CD14-positive monocyte (primary cell): ENCODE measurements around the gene MACO1. TPM values are rescaled to one million over a fixed set of nuclear protein-coding genes. Genes with fewer than 3 reads are reported as not detected.

ENCODE experiments used
- DNase-seq, 3 donors: peaks; one replicate each; pipeline ENCODE4 v3.0.0-alpha.2; 2011 to 2022
- H2AFZ ChIP-seq: 2 replicates; pipeline ENCODE4 v1.6.0; 2012; ENCODE audit warnings: mild to moderate bottlenecking, low read depth, low read length, inconsistent platforms; ENCODE audit not compliant: insufficient read depth, poor library complexity, severe bottlenecking
- H3K27ac ChIP-seq, 2 donors: 1 replicate in 1 of 2; 2 replicates in 1 of 2; pipeline ENCODE4 v1.5.1; 2012 to 2013; ENCODE audit warnings: low read length in 2 of 2, control low read depth in 1 of 2, inconsistent platforms in 1 of 2, low read depth in 1 of 2, mild to moderate bottlenecking in 1 of 2
- H3K27me3 ChIP-seq, 2 donors: one replicate each; pipeline versions ENCODE4 v1.6.0 to v1.6.1; 2011 to 2013; ENCODE audit warnings: low read length in 2 of 2; ENCODE audit not compliant: control insufficient read depth in 2 of 2, insufficient read depth in 2 of 2
- H3K36me3 ChIP-seq, 2 donors: replicated peaks in 1 of 2; 1 replicate in 1 of 2; 2 replicates in 1 of 2; pipeline versions ENCODE4 v1.5.1 to v1.6.1; 2012 to 2013; ENCODE audit warnings: low read length in 2 of 2, control low read depth in 1 of 2, inconsistent platforms in 1 of 2, mild to moderate bottlenecking in 1 of 2; ENCODE audit not compliant: insufficient read depth in 2 of 2, control insufficient read depth in 1 of 2
- H3K4me1 ChIP-seq, 2 donors: 1 replicate in 1 of 2; 2 replicates in 1 of 2; pipeline versions ENCODE4 v1.5.1 to v1.6.1; 2012 to 2013; ENCODE audit warnings: low read length in 2 of 2, control low read depth in 1 of 2, inconsistent platforms in 1 of 2, mild to moderate bottlenecking in 1 of 2, moderate library complexity in 1 of 2; ENCODE audit not compliant: insufficient read depth in 2 of 2, control insufficient read depth in 1 of 2
- H3K4me2 ChIP-seq: replicated peaks from 2 replicates; pipeline ENCODE3; 2012; ENCODE audit warnings: low read length, moderate library complexity, mild to moderate bottlenecking; ENCODE audit not compliant: poor library complexity, severe bottlenecking; ENCODE audit errors: extremely low read depth
- H3K4me3 ChIP-seq, 3 experiments: fragments of 200-600 bp in 1 of 3; sonication (generic) in 1 of 3; replicated peaks in 1 of 3; 1 replicate in 2 of 3; 2 replicates in 1 of 3; pipeline ENCODE4 v1.5.1; 2011 to 2013; ENCODE audit warnings: low read length in 3 of 3, mild to moderate bottlenecking in 3 of 3, control low read depth in 2 of 3, low read depth in 2 of 3, inconsistent platforms in 1 of 3, moderate library complexity in 1 of 3
- H3K79me2 ChIP-seq: 2 replicates; pipeline ENCODE4 v1.6.0; 2012; ENCODE audit warnings: mild to moderate bottlenecking, control low read depth, inconsistent platforms, low read length, moderate library complexity; ENCODE audit not compliant: insufficient read depth
- H3K9ac ChIP-seq: 2 replicates; pipeline ENCODE4 v1.6.0; 2017; ENCODE audit warnings: low read length, mild to moderate bottlenecking; ENCODE audit not compliant: insufficient read depth, poor library complexity, severe bottlenecking
- H3K9me3 ChIP-seq, 2 donors: replicated peaks in 1 of 2; 1 replicate in 1 of 2; 2 replicates in 1 of 2; pipeline versions ENCODE4 v1.5.1 to v1.6.1; 2012 to 2013; ENCODE audit warnings: low read length in 2 of 2, control low read depth in 1 of 2; ENCODE audit not compliant: control insufficient read depth in 1 of 2, insufficient read depth in 1 of 2
- H4K20me1 ChIP-seq: 2 replicates; pipeline ENCODE4 v1.6.0; 2012; ENCODE audit warnings: mild to moderate bottlenecking, low read length, control low read depth, moderate library complexity; ENCODE audit not compliant: insufficient read depth
- H3K27ac Mint-ChIP-seq, 7 donors: one replicate each; pipeline ENCODE4 v1.8.0; 2020; ENCODE audit warnings: mild to moderate bottlenecking in 7 of 7, mixed read lengths in 7 of 7, moderate library complexity in 6 of 7, inconsistent platforms in 2 of 7
- H3K27me3 Mint-ChIP-seq, 3 donors: one replicate each; pipeline ENCODE4 v1.8.0; 2021 to 2022; ENCODE audit warnings: low read depth in 3 of 3, mild to moderate bottlenecking in 3 of 3, mixed read lengths in 3 of 3, moderate library complexity in 3 of 3, inconsistent platforms in 1 of 3
- H3K36me3 Mint-ChIP-seq, 2 donors: one replicate each; pipeline ENCODE4 v1.8.0; 2020; ENCODE audit warnings: mixed read lengths in 2 of 2, inconsistent platforms in 1 of 2, mild to moderate bottlenecking in 1 of 2
- H3K4me1 Mint-ChIP-seq: one replicate; pipeline ENCODE4 v1.8.0; 2020; ENCODE audit warnings: mild to moderate bottlenecking, mixed read lengths
- H3K4me3 Mint-ChIP-seq, 2 donors: one replicate each; pipeline ENCODE4 v1.8.0; 2020; ENCODE audit warnings: mild to moderate bottlenecking in 2 of 2, mixed read lengths in 2 of 2, moderate library complexity in 1 of 2
- H3K9me3 Mint-ChIP-seq, 7 donors: one replicate each; pipeline ENCODE4 v1.8.0; 2020 to 2022; ENCODE audit warnings: mixed read lengths in 7 of 7, mild to moderate bottlenecking in 6 of 7, moderate library complexity in 6 of 7, inconsistent platforms in 2 of 7
- WGBS: methylation state at CpG from one replicate; pipeline ENCODE4 v1.1.5; 2013; ENCODE audit warnings: missing lambda C conversion rate; ENCODE audit not compliant: insufficient coverage; 5-methylcytosine and 5-hydroxymethylcytosine counted together
- intact Hi-C, 2 donors: fragments of 100-400 bp; cut with micrococcal nuclease; formaldehyde crosslinking; loops; one replicate each; pipeline versions ENCODE4 v1.15.0 to v1.15.1; 2023
- polyA plus RNA-seq, 3 donors: library from polyadenylated mRNA; depleted of rRNA in 1 of 3; unstranded in 2 of 3; stranded (reverse) in 1 of 3; fragments of 300-500 nt in 2 of 3; fragments of >200 nt in 1 of 3; fragmentation: Illumina TruSeq in 2 of 3; gene quantifications; 1 replicate in 2 of 3; 2 replicates in 1 of 3; pipeline ENCODE4 v1.2.3, GENCODE V29; 2012 to 2021
- TF ChIP-seq, protein P1 (sequence below): fragments of 200-600 bp; IDR thresholded peaks from one replicate; pipeline ENCODE4 v1.8.0; 2022; ENCODE audit warnings: antibody characterized with exemption, mild to moderate bottlenecking

Gene MACO1
- polyA plus RNA-seq, 3 donors, result 2.6 to 4.1 (median 3.9) TPM

DNA sequence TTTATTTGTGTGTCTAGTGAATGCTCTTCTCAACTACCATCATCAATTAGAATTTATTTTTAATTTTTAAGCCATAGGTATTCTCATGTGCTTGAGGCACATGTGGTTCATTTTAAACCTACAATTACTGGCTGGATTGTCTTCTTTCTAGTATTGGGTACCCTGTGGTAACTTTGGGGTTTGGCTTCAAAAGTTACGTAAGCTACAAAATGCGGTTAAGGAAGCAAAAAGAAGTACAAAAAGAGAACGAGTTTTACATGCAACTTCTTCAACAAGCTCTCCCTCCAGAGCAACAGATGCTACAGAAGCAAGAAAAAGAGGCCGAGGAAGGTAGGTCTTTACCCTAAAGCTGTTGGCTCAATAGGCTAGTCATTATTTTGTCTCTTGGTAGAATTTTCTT lies 25.8 kb downstream of the MACO1 start:
- H3K27me3 ChIP-seq, result no peaks in the 10 kb centered on the region
- H3K4me3 Mint-ChIP-seq, result no peak overlapping the region
- H3K4me2 ChIP-seq, result peak overlapping the region; percentile 38
- H3K27ac Mint-ChIP-seq, result peak overlapping the region in 6 of 7 donors; percentile 19 to 76 (median 61)
- H3K4me1 Mint-ChIP-seq, result peaks cover 45% of the 10 kb centered on the region
- peaks cover 8% of the 10 kb centered on the region for H3K79me2 ChIP-seq
- no peaks in the 10 kb centered on the region for H3K9me3 Mint-ChIP-seq
- TF ChIP-seq, protein P1, sequence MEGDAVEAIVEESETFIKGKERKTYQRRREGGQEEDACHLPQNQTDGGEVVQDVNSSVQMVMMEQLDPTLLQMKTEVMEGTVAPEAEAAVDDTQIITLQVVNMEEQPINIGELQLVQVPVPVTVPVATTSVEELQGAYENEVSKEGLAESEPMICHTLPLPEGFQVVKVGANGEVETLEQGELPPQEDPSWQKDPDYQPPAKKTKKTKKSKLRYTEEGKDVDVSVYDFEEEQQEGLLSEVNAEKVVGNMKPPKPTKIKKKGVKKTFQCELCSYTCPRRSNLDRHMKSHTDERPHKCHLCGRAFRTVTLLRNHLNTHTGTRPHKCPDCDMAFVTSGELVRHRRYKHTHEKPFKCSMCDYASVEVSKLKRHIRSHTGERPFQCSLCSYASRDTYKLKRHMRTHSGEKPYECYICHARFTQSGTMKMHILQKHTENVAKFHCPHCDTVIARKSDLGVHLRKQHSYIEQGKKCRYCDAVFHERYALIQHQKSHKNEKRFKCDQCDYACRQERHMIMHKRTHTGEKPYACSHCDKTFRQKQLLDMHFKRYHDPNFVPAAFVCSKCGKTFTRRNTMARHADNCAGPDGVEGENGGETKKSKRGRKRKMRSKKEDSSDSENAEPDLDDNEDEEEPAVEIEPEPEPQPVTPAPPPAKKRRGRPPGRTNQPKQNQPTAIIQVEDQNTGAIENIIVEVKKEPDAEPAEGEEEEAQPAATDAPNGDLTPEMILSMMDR, result no peak
- H3K9me3 ChIP-seq, result no peaks in the 10 kb centered on the region
- no peaks in the 10 kb centered on the region for H4K20me1 ChIP-seq
- no peak overlapping the region for H3K4me3 ChIP-seq
- no peak overlapping the region for H3K27ac ChIP-seq
- peak; percentile 22 to 29 (median 25) for DNase-seq
- H3K9ac ChIP-seq, result no peak overlapping the region
- H3K27me3 Mint-ChIP-seq, result peaks cover 0 to 1% (median 0%) of the 10 kb centered on the region in 3 donors
- intact Hi-C loops, result no loop called here
- H3K36me3 ChIP-seq, result peaks cover 5 to 18% of the 10 kb centered on the region in 2 donors
- peaks cover 40 to 46% of the 10 kb centered on the region in 2 donors for H3K4me1 ChIP-seq
- no peak overlapping the region for H2AFZ ChIP-seq
- H3K36me3 Mint-ChIP-seq, result peaks cover 19 to 35% of the 10 kb centered on the region in 2 donors
- no CpG with 5 or more reads among the region's 4 CpGs for WGBS

DNA sequence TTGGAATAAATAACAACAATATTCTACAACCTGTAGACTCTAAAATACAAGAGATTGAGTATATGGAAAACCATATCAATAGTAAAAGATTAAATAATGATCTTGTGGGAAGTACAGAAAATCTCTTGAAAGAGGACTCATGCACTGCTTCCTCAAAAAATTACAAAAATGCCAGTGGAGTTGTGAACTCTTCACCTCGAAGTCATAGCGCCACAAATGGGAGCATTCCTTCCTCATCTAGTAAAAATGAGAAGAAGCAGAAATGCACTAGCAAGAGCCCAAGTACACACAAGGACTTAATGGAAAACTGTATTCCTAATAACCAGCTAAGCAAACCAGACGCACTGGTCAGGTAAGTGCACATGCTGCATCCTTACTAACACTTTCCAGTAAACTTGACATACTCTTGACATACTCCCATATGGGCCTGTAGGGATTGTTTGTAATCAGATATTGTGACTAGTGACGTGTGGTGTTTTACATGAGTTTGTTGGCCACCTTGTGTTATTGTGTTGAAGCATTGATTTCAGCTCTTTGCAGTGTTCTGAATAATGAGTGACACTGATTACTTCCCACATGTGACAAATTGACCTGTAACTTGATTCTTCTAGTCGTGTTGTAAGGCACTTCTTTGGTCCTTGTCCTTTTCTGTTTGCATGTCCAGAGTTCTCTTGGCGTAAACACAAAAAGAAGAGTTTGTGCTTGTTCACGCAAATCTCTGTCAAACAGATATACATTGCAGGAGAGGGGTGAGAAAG lies 28.0 kb downstream of the MACO1 start:
- Mint-ChIP-seq H3K27ac (peak overlapping the region in 4 of 7 donors; percentile 27 to 61 (median 45)), H3K4me3 (no peak overlapping the region), H3K9me3 (no peaks in the 10 kb centered on the region), H3K27me3 (no peaks in the 10 kb centered on the region), H3K36me3 (peaks cover 27 to 45% of the 10 kb centered on the region in 2 donors), H3K4me1 (peaks cover 44% of the 10 kb centered on the region)
- peak overlapping the region; percentile 16 for H3K4me2 ChIP-seq
- WGBS, result 92% methylated on average over 3 of the region's 7 CpGs
- TF ChIP-seq, protein P1, result no peak
- H3K27ac ChIP-seq, result no peak overlapping the region
- H3K79me2 ChIP-seq, result peaks cover 9% of the 10 kb centered on the region
- intact Hi-C loops, result no loop called here
- DNase-seq, result peak; percentile 32 to 53 (median 44)
- no peak overlapping the region for H3K4me3 ChIP-seq
- no peak overlapping the region for H2AFZ ChIP-seq
- H3K9ac ChIP-seq, result no peak overlapping the region
- H3K36me3 ChIP-seq, result peaks cover 5 to 29% of the 10 kb centered on the region in 2 donors
- H3K27me3 ChIP-seq, result no peaks in the 10 kb centered on the region
- peaks cover 37 to 44% of the 10 kb centered on the region in 2 donors for H3K4me1 ChIP-seq
- H4K20me1 ChIP-seq, result no peaks in the 10 kb centered on the region
- no peaks in the 10 kb centered on the region for H3K9me3 ChIP-seq
